GM18868 (cell line): Measurements from ENCODE around the gene C11orf91.
"Not testable (repeated sequence)": the region's sequence is repeated elsewhere in the genome, so short reads cannot be mapped to it uniquely, and the experiment has no call there.

Experiments
- ATAC-seq: cut with Tn5 transposase; IDR thresholded peaks from one replicate; pipeline ENCODE4 v1.9.1; 2021; ENCODE audit warnings: mild to moderate bottlenecking, moderate library complexity; ENCODE audit not compliant: unreplicated experiment

Gene C11orf91

DNA sequence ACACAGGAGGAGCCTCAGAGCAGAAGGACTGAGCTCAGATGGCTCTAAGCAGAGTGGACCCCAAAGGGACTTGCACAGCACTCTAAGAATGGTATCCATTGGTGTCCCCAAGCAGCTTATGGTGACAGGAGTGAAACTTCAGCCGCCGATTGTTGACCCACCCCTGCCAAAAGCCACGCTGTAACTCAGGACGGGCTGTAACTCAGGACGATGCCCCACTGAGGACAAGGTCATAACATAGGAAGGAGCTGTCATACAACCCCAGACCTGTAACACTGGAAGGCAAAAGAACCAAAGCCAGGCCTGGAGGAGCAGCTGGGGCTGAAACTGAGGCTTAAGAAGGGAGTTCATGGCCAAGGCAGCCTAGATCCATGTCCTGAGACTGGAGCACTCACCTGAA is 21.4 kb upstream of the C11orf91 start:
- ATAC-seq = no peak

DNA sequence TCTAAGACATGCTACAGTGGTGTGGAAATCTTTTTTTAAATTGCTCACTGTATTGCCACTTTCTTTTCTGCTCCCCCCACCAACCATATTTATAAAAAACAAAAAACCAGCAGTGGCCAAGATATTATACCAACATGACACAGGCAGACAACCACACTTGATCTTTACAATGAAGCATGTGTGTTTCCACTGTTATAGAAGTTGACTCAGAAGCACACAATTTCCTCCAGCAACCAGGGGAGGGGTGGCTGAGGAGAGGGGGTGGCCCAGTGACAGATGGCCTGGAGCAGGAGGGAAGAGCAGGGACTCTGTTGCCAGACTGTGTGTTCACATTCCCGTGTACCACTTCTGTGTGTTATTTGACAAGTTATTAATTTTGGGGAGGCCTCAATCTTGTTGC is 20.8 kb upstream of the C11orf91 start:
- ATAC-seq = no peak

DNA sequence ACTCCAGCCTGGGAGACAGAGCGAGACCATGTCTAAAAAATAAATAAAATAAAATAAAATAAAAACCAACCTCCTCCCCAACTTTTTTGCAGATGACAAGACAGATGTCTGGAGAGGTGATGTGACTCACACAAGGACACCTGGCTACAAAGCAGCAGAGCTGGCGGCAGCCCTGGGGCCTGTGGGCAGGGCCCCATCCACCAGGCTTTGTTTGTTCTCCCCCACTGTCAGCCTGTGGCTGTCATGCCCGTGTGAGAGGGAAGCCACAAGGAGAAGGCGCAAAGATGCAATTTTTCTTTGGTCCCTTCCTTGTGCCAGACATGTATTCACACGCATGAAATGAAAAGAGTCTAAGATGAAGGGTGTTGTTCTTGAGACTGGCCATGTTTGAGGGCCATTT is 19.0 kb upstream of the C11orf91 start:
- ATAC-seq = no peak

DNA sequence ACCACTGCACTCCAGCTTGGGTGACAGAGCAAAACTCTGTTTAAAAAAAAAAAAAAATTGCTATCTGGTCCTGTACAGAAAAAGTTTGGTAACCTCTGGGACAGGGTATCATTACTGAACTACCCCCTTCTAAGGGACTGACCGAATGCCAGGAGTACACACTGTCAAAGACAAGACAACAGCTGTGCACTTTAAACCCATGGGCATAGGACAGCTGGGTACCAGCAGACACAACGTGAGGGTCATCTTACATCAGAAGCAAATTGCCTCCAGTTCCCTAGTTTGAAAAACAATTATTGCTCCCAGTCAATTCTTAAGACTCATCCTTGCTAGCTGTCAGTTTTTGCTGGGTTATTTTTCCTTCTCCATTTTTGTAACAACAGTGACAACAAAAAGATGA is 17.8 kb upstream of the C11orf91 start:
- ATAC-seq = no peak

- no peak for ATAC-seq
Observed at GRCh38 chr11:33716243-33716642, 15.6 kb upstream of the C11orf91 start.

DNA sequence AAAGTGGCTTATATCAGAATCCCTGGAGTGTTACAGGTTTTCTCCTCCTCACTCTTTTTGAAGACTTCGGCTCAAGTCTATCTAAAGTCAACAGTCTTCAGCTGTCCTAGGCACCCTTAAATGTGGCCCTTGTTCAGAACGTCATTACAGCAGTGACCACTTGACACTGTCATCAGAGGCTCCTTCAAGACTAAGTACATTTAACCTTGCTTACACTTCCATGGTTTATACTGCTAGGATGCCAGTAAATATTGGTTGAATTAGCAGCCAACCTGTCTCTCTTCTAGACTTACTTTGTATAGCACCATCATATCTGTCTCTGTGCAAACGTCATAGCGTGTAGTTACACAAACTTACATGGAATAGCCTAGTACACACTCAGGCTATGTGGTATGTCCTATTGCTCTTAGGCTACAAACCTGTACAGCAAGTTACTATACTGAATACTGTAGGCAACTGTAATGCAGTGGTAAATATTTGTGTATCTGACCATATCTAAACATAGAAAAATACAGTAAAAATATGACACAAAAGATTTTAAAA is 13.3 kb upstream of the C11orf91 start:
- no peak for ATAC-seq

DNA sequence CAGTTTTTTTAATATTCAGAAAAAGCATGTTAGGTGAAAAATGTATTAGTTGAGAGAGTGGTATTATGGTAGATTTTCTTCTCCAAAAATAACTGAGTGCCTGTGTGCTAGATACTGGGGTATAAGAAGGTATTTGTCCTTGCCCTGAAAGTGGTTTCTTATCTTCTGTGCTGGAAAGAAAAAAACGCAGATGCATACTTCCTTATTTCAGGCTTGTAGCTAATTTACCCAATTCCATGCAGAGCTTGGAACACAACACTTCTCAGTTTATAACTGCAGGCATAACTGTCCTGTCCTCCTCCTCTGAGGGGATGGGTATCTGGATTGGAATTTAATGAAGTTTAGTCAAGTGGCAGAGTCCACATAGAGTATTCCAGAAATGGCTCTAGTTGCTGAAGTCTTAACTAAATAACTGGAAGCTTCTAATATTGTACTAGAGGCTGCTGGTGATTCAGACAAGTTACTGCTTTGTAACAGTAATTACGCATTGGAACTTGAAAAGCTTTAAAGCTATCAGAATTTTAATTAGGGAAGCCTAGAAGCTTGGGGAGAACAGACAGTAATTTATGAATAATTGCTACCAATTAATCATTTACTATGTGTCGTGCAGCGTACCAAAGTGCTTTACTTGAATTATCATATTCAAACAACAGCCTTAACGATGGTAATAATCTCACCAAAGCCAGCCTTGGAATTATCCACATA is 12.7 kb upstream of the C11orf91 start:
- ATAC-seq = no peak

- no peak for ATAC-seq
Observed at GRCh38 chr11:33712436-33712835, 11.8 kb upstream of the C11orf91 start.

GRCh38 chr11:33709466-33709865 is 8.8 kb upstream of the C11orf91 start:
- ATAC-seq = no peak

- no peak for ATAC-seq
Observed at GRCh38 chr11:33708985-33709384, 8.4 kb upstream of the C11orf91 start.

DNA sequence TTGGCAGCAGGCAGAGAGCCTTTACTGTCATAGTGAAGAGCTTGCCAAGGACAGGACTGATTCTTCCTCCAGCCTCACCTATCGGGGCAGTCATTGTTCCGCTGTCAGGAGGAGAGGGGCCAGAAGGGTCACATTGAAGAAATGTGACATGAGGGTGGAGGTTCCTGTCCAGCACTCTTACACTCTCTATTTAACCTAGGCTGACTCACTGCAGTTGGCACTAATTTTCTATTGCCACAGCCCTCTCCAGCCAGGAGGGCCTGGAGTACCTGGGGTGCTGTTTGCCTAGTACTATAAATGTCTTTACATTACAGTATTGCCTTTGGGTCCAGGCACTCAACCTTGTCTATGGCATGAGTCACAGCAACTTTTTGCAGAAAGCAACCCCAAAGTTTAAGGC is 7.2 kb upstream of the C11orf91 start:
- not testable (repeated sequence) for ATAC-seq

DNA sequence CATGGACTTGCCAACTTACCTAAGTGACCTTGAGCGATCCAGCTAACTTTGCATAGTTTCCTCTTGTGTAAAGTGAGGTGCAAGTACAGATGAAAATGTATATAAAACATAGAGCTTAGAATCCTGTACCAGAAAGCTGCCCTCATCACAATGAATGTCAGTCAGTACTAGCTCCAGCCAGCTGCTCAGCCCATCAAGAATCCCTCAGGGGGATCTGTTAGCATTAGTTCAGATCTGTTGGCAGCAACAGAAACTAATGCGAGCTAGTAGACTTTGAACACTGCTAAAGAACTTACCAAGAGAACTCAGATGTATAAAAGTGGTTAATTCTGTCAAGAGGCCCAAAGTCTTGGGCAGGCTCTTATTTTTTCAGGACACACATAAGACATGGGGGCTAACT is 6.3 kb upstream of the C11orf91 start:
- ATAC-seq = no peak

DNA sequence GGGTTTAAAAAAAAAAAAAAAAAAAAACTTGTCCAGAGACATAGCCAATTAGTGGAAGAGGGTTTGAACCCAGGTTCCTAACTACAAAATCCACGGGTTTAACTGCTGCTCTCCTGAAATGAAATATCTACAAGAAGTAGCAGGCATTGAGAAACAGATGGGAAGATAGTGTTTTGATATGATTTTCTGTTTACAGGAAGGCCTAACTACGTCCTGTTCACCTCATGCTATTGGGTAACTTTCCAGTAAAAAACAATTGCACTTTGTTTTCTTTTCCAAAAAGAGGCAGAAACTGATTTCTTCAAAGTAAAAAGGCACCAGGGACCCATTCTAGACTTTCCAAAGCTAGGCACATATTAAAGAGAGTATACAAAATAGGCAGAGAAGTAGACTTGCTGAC is 5.9 kb upstream of the C11orf91 start:
- no peak for ATAC-seq

GRCh38 chr11:33704240-33705002 is 3.8 kb upstream of the C11orf91 start:
- no peak for ATAC-seq

DNA sequence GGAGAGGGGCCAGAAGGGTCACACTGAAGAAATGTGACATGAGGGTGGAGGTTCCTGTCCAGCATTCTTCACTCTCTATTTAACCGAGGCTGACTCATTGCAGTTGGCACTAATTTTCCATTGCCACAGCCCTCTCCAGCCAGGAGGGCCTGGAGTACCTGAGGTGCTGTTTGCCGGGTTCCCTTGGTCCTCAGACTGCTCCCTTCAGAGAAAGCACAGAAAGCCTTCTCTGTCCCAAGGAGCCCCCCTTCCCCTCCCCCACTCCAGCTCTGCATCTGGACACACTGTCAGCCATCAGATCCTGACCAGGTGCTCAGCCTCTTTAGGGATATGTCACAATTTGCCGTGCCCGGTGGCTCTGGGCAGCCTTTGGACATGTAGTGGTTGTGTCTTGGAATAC is 3.2 kb upstream of the C11orf91 start:
- no peak for ATAC-seq

- ATAC-seq = no peak
Observed at GRCh38 chr11:33703234-33703633, 2.6 kb upstream of the C11orf91 start.

GRCh38 chr11:33701302-33702230 is 940 bp upstream of the C11orf91 start:
- ATAC-seq = no peak

DNA sequence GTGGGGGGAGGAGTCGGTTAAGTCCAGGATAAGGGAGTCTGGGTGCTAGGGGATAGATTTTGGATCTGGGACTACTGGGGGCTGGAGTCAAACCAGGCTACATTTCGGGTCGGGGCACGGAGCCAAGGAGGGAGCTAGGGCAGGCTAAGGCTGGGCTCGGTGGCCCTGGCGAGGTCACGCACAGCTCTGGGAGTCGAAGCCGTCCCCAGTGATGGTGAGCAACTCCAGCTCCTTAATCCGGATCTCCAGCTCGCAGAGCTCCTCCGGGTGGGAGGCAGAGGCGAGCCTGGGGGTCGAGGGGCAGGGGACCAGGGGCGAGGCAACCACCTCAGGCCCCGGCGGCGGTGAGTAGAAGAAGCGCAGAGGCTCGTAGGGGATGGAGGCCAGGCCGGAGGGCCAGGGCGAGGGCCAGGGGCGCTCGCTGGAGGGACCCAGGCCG is 544 bp downstream of the C11orf91 start:
- ATAC-seq = no peak

GRCh38 chr11:33699515-33700062 is 1.0 kb downstream of the C11orf91 start:
- no peak for ATAC-seq

DNA sequence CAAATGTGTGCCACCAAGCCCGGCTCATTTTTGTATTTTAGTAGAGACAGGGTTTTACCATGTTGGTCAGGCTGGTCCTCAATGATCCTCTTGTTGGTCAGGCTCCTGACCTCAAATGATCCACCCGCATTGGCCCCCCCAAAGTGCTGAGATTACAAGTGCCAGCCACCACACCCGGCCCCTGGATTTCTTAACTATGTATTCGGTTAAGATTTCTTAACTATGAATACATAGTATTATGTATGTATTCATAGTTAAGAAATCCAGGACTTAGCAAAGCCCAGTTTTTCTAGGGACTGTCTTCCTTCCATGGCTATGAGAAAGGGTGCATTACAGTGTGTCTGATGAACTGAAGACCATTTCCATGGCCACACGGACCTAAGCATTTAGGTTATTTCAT is 1.7 kb downstream of the C11orf91 start:
- ATAC-seq = no peak

DNA sequence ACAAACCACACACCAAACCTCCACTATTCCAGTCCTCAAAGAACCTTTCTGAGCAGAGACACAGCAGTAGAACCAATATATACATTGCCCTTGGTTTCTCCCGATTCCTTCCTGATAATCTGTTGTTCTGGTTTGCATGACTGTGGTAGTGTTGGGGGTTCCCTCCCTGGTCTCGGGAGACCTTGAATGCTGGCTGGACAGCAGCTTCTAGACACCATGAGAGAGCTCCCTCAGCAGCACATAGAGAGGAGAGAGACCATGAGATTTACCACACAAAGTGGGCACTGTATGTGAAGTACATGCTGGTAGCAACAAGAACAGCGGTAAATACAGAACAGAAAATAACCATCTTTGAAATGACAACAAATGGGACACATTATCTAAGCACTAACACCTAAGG is 2.6 kb downstream of the C11orf91 start:
- no peak for ATAC-seq
